ENCODE data around the gene CD22.
"Not testable (repeated sequence)": the region's sequence is repeated elsewhere in the genome, so short reads cannot be mapped to it uniquely, and the experiment has no call there.

The CD22 gene

GRCh38 chr19:35362261-35363000 lies 33.4 kb downstream of the CD22 start:
- no peak for DNase-seq

GRCh38 chr19:35363001-35363590 lies 34.1 kb downstream of the CD22 start:
- no peak for DNase-seq

- no peak for DNase-seq
Measured at GRCh38 chr19:35363711-35364425, 34.9 kb downstream of the CD22 start.

GRCh38 chr19:35365303-35365702 lies 36.3 kb downstream of the CD22 start:
- no peak for DNase-seq

GRCh38 chr19:35368378-35368777 lies 39.4 kb downstream of the CD22 start:
- no peak for DNase-seq

GRCh38 chr19:35369522-35369921 lies 40.5 kb downstream of the CD22 start:
- DNase-seq: no peak

- no peak for DNase-seq
Measured at GRCh38 chr19:35370722-35371121, 41.7 kb downstream of the CD22 start, which contains the start of gene GPR42. Gene GPR42 (plus strand): TSS chr19:35371068. CDS start chr19:35371360, 292 bp downstream.

GRCh38 chr19:35373492-35373891 lies 44.5 kb downstream of the CD22 start:
- no peak for DNase-seq

GRCh38 chr19:35374031-35374430 lies 45.0 kb downstream of the CD22 start:
- not testable (repeated sequence) for DNase-seq

- DNase-seq: peak; percentile 70
Measured at GRCh38 chr19:35375505-35376307, 46.7 kb downstream of the CD22 start.

- DNase-seq: no peak
Measured at GRCh38 chr19:35377656-35378055, 48.7 kb downstream of the CD22 start.

- no peak for DNase-seq
Measured at GRCh38 chr19:35378356-35378755, 49.4 kb downstream of the CD22 start.

- not testable (repeated sequence) for DNase-seq
Measured at GRCh38 chr19:35379545-35379944, 50.6 kb downstream of the CD22 start.

GRCh38 chr19:35379992-35380391 lies 51.0 kb downstream of the CD22 start:
- no peak for DNase-seq

- no peak for DNase-seq
Measured at GRCh38 chr19:35380450-35381124, 51.6 kb downstream of the CD22 start.

- DNase-seq: no peak
Measured at GRCh38 chr19:35381318-35381717, 52.3 kb downstream of the CD22 start.

GRCh38 chr19:35381926-35382325 lies 52.9 kb downstream of the CD22 start:
- DNase-seq: no peak

- no peak for DNase-seq
Measured at GRCh38 chr19:35383536-35383935, 54.5 kb downstream of the CD22 start.

- no peak for DNase-seq
Measured at GRCh38 chr19:35388277-35389054, 59.5 kb downstream of the CD22 start.

GRCh38 chr19:35389192-35389861 lies 60.3 kb downstream of the CD22 start:
- no peak for DNase-seq
